OCI-LY3 (cell line): ENCODE results near the gene ACTA2.

Experiments
- H2AFZ ChIP-seq: fragments of 200-600, 300-600 bp; shearing (Covaris generic); 2 replicates; pipeline ENCODE4 v1.6.0; 2014; ENCODE audit warnings: antibody characterized with exemption, low read depth, low read length
- H3K27ac ChIP-seq: fragments of 200-600, 300-600 bp; sonication (generic); 2 replicates; pipeline ENCODE4 v1.5.1; 2014; ENCODE audit warnings: mild to moderate bottlenecking, low read length, moderate library complexity, mixed read lengths
- H3K27me3 ChIP-seq: fragments of 200-600, 300-600 bp; sonication (generic); 2 replicates; pipeline ENCODE4 v1.6.1; 2014; ENCODE audit warnings: low read depth, low read length, mixed read lengths
- H3K36me3 ChIP-seq: fragments of 200-600, 300-600 bp; sonication (generic); replicated peaks from 2 replicates; pipeline ENCODE3; 2014; ENCODE audit warnings: low read depth, low read length, mixed read lengths
- H3K4me1 ChIP-seq: fragments of 300-600, 200-600 bp; sonication (generic); 2 replicates; pipeline ENCODE4 v1.6.1; 2014; ENCODE audit warnings: low read length, mixed read lengths
- H3K4me2 ChIP-seq: fragments of 200-600, 300-600 bp; sonication (generic); 2 replicates; pipeline ENCODE4 v1.6.1; 2014; ENCODE audit warnings: low read length, mixed read lengths
- H3K4me3 ChIP-seq: fragments of 300-600, 200-600 bp; sonication (generic); 2 replicates; pipeline ENCODE4 v1.5.1; 2014; ENCODE audit warnings: antibody characterized with exemption, mild to moderate bottlenecking, low read length, moderate library complexity
- H3K79me2 ChIP-seq: fragments of 300-600, 200-600 bp; shearing (Covaris generic); 2 replicates; pipeline ENCODE4 v1.6.1; 2014; ENCODE audit warnings: mild to moderate bottlenecking, low read length, mixed read lengths
- H3K9ac ChIP-seq: fragments of 300-600, 200-600 bp; shearing (Covaris generic); 2 replicates; pipeline ENCODE4 v1.6.0; 2014; ENCODE audit warnings: mild to moderate bottlenecking, low read length, moderate library complexity
- H3K9me3 ChIP-seq: fragments of 200-600, 300-600 bp; shearing (Covaris generic); 2 replicates; pipeline ENCODE4 v1.6.1; 2014; ENCODE audit warnings: low read length, mixed read lengths; ENCODE audit not compliant: insufficient read depth
- H4K20me1 ChIP-seq: fragments of 200-600, 300-600 bp; sonication (generic); 2 replicates; pipeline ENCODE4 v1.6.1; 2016; ENCODE audit warnings: low read length, mixed read lengths; ENCODE audit not compliant: insufficient read depth
- EZH2phosphoT487 ChIP-seq: fragments of 200-600 bp; shearing (Covaris generic); IDR thresholded peaks from 2 replicates; pipeline ENCODE4 v1.6.1; 2018; ENCODE audit warnings: antibody characterized with exemption, mixed run types, low read depth
- TF ChIP-seq, protein P1 (sequence below): fragments of 200-600, 300-600 bp; sonication (generic); IDR thresholded peaks from 2 replicates; pipeline ENCODE4 v1.5.1; 2014; ENCODE audit warnings: antibody characterized with exemption, low read length, low read depth

ACTA2 gene

DNA sequence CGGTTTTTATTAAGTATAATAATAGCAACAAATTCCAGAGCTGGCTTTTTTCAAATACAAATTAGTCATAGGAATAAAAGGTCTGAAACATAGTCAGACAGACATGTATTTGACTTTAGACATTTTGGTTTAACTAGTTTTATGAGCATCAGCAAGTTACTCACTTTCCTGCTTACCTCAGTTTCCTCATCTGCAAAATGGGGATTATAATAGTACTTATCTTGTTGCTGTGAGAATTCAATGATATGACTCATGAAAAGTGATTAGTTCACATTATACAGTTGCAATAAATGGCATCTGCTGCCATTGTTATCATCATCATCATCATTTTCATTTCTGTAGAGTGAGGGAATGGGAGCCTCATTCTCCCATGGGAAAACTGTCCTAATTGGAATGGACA is 33.5 kb downstream of the ACTA2 start:
- Histone ChIP-seq H3K4me1 (no peaks in the 10 kb centered on the region), H3K9ac (no peak overlapping the region), H3K27me3 (no peaks in the 10 kb centered on the region), H3K27ac (no peak overlapping the region), H2AFZ (no peak overlapping the region), H3K4me2 (no peak overlapping the region), H3K9me3 (no peaks in the 10 kb centered on the region), H3K79me2 (no peaks in the 10 kb centered on the region), H3K36me3 (peaks cover 20% of the 10 kb centered on the region), H3K4me3 (no peak overlapping the region), H4K20me1 (no peaks in the 10 kb centered on the region)
- TF ChIP-seq, protein P1, sequence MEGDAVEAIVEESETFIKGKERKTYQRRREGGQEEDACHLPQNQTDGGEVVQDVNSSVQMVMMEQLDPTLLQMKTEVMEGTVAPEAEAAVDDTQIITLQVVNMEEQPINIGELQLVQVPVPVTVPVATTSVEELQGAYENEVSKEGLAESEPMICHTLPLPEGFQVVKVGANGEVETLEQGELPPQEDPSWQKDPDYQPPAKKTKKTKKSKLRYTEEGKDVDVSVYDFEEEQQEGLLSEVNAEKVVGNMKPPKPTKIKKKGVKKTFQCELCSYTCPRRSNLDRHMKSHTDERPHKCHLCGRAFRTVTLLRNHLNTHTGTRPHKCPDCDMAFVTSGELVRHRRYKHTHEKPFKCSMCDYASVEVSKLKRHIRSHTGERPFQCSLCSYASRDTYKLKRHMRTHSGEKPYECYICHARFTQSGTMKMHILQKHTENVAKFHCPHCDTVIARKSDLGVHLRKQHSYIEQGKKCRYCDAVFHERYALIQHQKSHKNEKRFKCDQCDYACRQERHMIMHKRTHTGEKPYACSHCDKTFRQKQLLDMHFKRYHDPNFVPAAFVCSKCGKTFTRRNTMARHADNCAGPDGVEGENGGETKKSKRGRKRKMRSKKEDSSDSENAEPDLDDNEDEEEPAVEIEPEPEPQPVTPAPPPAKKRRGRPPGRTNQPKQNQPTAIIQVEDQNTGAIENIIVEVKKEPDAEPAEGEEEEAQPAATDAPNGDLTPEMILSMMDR, result no peak
- no peak for TF ChIP-seq EZH2phosphoT487

DNA sequence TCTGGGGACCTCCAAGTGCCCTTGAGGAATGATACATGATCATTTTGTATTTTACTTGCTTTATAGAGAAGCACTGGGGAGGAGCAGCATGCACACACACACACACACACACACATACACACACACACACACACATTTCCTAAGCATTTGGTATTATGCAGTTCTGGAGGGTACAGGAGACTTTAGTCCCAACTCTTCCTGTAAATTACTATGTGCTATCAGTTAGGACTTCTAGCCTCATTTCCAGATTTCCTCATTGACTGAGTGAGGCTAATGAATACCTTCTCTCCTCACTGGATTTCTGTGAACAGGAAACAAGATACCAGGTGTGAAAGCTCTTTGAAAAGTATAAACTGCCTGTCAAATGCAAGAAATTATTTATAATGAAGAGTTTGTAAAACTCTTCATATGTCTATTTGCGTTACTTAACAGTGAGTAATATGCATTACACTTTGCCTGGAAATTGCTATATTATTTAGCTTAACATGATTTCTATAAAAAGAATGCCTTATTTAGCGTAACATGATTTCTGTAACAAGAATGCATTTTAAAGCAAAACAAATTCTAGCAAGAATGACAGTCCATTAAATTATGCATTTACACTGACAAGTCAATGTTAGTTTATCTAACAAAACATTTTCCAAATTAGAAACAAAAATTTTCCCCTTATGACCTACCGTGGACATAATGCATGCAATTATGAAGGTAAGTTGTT is 34.2 kb downstream of the ACTA2 start:
- Histone ChIP-seq H3K4me1 (no peaks in the 10 kb centered on the region), H2AFZ (no peak overlapping the region), H3K79me2 (no peaks in the 10 kb centered on the region), H3K4me2 (no peak overlapping the region), H3K9ac (no peak overlapping the region), H3K4me3 (no peak overlapping the region), H3K27me3 (no peaks in the 10 kb centered on the region), H3K36me3 (peaks cover 18% of the 10 kb centered on the region), H4K20me1 (no peaks in the 10 kb centered on the region), H3K27ac (no peak overlapping the region), H3K9me3 (no peaks in the 10 kb centered on the region)
- TF ChIP-seq, protein P1, result no peak
- TF ChIP-seq EZH2phosphoT487, result no peak

DNA sequence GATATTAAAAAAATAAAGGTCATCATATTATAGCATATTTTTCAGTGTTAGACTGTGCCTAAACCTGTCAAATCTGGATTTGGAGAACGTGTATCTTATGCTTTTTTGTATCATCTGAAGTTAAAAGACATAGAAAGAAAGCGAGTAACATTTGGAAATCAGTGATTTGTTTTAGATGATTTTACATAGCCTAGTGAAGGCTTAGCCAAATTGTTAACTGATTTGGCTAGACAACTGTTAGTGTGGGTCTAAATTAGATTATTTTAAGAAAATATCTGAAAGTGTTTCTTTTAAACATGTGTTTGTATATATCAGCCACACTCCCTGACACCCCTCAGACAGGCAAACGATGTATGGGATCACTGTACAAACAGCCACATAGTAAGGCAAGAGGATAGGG is 35.6 kb downstream of the ACTA2 start:
- TF ChIP-seq, protein P1, result no peak
- no peak for TF ChIP-seq EZH2phosphoT487
- Histone ChIP-seq H3K9ac (no peak overlapping the region), H2AFZ (no peak overlapping the region), H3K4me2 (no peak overlapping the region), H3K9me3 (no peaks in the 10 kb centered on the region), H3K79me2 (no peaks in the 10 kb centered on the region), H3K4me1 (no peaks in the 10 kb centered on the region), H3K4me3 (no peak overlapping the region), H3K36me3 (peaks cover 11% of the 10 kb centered on the region), H3K27ac (no peak overlapping the region), H3K27me3 (no peaks in the 10 kb centered on the region), H4K20me1 (no peaks in the 10 kb centered on the region)

DNA sequence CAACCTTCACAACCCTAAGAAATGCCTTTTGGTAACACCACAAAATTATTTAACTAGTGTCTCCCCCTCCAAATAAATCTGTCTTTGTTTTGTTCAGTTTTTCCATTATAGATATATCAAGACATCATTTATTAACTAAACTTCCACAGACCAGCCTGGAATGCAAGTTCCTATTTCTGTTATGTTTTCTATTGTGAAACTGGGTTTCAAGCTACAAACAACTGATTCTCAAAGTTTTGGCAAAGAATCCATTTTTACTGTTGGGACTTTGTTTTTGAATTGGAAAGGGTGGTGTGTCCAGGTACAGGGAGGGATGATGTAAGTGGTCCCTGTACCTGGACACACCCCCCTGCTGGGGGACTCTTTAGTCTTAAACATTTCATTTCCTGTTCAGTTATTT is 36.3 kb downstream of the ACTA2 start:
- Histone ChIP-seq H2AFZ (no peak overlapping the region), H3K27me3 (no peaks in the 10 kb centered on the region), H3K4me2 (no peak overlapping the region), H3K36me3 (peaks cover 11% of the 10 kb centered on the region), H3K4me3 (no peak overlapping the region), H3K4me1 (no peaks in the 10 kb centered on the region), H3K79me2 (no peaks in the 10 kb centered on the region), H3K9me3 (no peaks in the 10 kb centered on the region), H4K20me1 (no peaks in the 10 kb centered on the region), H3K27ac (no peak overlapping the region), H3K9ac (no peak overlapping the region)
- no peak for TF ChIP-seq EZH2phosphoT487
- TF ChIP-seq, protein P1, result no peak
